ENCODE measurements around the gene PIGL.
"Not testable (repeated sequence)": the region's sequence is repeated elsewhere in the genome, so short reads cannot be mapped to it uniquely, and the experiment has no call there.

The PIGL gene

GRCh38 chr17:16217002-16217635, at the start of gene PIGL:
TSS of gene PIGL (plus strand) at chr17:16217210. CDS start at chr17:16217227, 17 bp downstream.
- Histone ChIP-seq H3K27ac (peak within 1 kb of the TSS; percentile 93 to 98 (median 97)), H3K4me3 (peak within 1 kb of the TSS; percentile 63 to 100 (median 89))

GRCh38 chr17:16171613-16172012, 45.4 kb upstream of the PIGL start:
- Histone ChIP-seq H3K4me3 (no peak overlapping the region), H3K27ac (no peak overlapping the region)

- Histone ChIP-seq H3K27ac (no peak overlapping the region), H3K4me3 (no peak overlapping the region)
These were observed 38.2 kb upstream of the PIGL start for GRCh38 chr17:16178836-16179235.

- Histone ChIP-seq H3K4me3 (no peak overlapping the region), H3K27ac (no peak overlapping the region)
These were observed 35.4 kb upstream of the PIGL start for GRCh38 chr17:16181581-16181980.

GRCh38 chr17:16187642-16188041, 29.4 kb upstream of the PIGL start:
- H3K27ac ChIP-seq = no peak overlapping the region
- no peak overlapping the region for H3K4me3 ChIP-seq

GRCh38 chr17:16189791-16190348, 27.1 kb upstream of the PIGL start:
- Histone ChIP-seq H3K27ac (peak overlapping the region in 2 of 21 experiments; percentile 11 to 35), H3K4me3 (no peak overlapping the region)

- Histone ChIP-seq H3K27ac (peak overlapping the region in 4 of 21 experiments; percentile 3 to 36 (median 20)), H3K4me3 (no peak overlapping the region)
These were observed 26.2 kb upstream of the PIGL start for GRCh38 chr17:16190703-16191360.

- no peak overlapping the region for H3K4me3 ChIP-seq
- no peak overlapping the region for H3K27ac ChIP-seq
These were observed 25.4 kb upstream of the PIGL start for GRCh38 chr17:16191604-16192003.

GRCh38 chr17:16194307-16194835, 22.6 kb upstream of the PIGL start:
- H3K27ac ChIP-seq, H3K4me3 ChIP-seq: not testable (repeated sequence)

GRCh38 chr17:16197276-16197675, 19.7 kb upstream of the PIGL start:
- H3K27ac ChIP-seq = no peak overlapping the region
- H3K4me3 ChIP-seq = no peak overlapping the region

GRCh38 chr17:16199093-16199492, 17.9 kb upstream of the PIGL start:
- H3K4me3 ChIP-seq = no peak overlapping the region
- peak overlapping the region in 2 of 21 experiments; percentile 38 to 49 for H3K27ac ChIP-seq

GRCh38 chr17:16201693-16202131, 15.3 kb upstream of the PIGL start:
- H3K4me3 ChIP-seq = not testable (repeated sequence)
- peak overlapping the region in 1 of 21 experiments; percentile 17 for H3K27ac ChIP-seq

GRCh38 chr17:16202554-16203500, 14.2 kb upstream of the PIGL start:
- H3K27ac ChIP-seq = peak overlapping the region in 4 of 21 experiments; percentile 11 to 50 (median 16)

GRCh38 chr17:16204763-16205162, 12.2 kb upstream of the PIGL start:
- not testable (repeated sequence) for H3K27ac ChIP-seq

More at GRCh38 chr17:16202554-16203500, 14.2 kb upstream of the PIGL start:
- not testable (repeated sequence) for H3K4me3 ChIP-seq

GRCh38 chr17:16211590-16211989, 5.4 kb upstream of the PIGL start:
- Histone ChIP-seq H3K4me3 (no peak overlapping the region), H3K27ac (no peak overlapping the region)

More at GRCh38 chr17:16204763-16205162, 12.2 kb upstream of the PIGL start:
- not testable (repeated sequence) for H3K4me3 ChIP-seq

- Histone ChIP-seq H3K27ac (no peak overlapping the region), H3K4me3 (no peak overlapping the region)
These were observed 4.2 kb upstream of the PIGL start for GRCh38 chr17:16212793-16213192.

GRCh38 chr17:16214190-16215001, 2.6 kb upstream of the PIGL start:
- peak overlapping the region; percentile 63 to 100 (median 89) for H3K4me3 ChIP-seq
- peak overlapping the region; percentile 91 to 98 (median 97) for H3K27ac ChIP-seq

- peak overlapping the region; percentile 63 to 100 (median 89) for H3K4me3 ChIP-seq
These were observed 2.1 kb upstream of the PIGL start for GRCh38 chr17:16215002-16215272.

More at GRCh38 chr17:16215002-16215272, 2.1 kb upstream of the PIGL start:
- peak overlapping the region; percentile 91 to 98 (median 97) for H3K27ac ChIP-seq

All from skin epidermis (tissue), 12 donors.